HG03095 (cell line): ENCODE results near the gene ADCY3.

Experiments used
- ATAC-seq: cut with Tn5 transposase; IDR thresholded peaks from one replicate; pipeline ENCODE4 v1.9.1; 2021; ENCODE audit warnings: moderate library complexity; ENCODE audit not compliant: unreplicated experiment

ADCY3 gene

GRCh38 chr2:24920098-24920808, at the start of gene ADCY3:
Gene ADCY3 (minus strand): TSS chr2:24920237. CDS start chr2:24918987, 1,250 bp downstream.
- ATAC-seq = peak; percentile 46

- no peak for ATAC-seq
Observed at GRCh38 chr2:24969784-24970183, 49.7 kb upstream of the ADCY3 start.

- ATAC-seq = no peak
Observed at GRCh38 chr2:24961903-24962302, 41.9 kb upstream of the ADCY3 start.

- no peak for ATAC-seq
Observed at GRCh38 chr2:24959761-24960160, 39.7 kb upstream of the ADCY3 start.

GRCh38 chr2:24958411-24958935, 38.4 kb upstream of the ADCY3 start:
- no peak for ATAC-seq

GRCh38 chr2:24957976-24958375, 37.9 kb upstream of the ADCY3 start:
- ATAC-seq = no peak

- no peak for ATAC-seq
Observed at GRCh38 chr2:24957221-24957620, 37.2 kb upstream of the ADCY3 start.

GRCh38 chr2:24955921-24956320, 35.9 kb upstream of the ADCY3 start:
- no peak for ATAC-seq

GRCh38 chr2:24955232-24955631, 35.2 kb upstream of the ADCY3 start:
- ATAC-seq = no peak

- ATAC-seq = no peak
Observed at GRCh38 chr2:24950102-24950501, 30.1 kb upstream of the ADCY3 start.

GRCh38 chr2:24948506-24948905, 28.5 kb upstream of the ADCY3 start:
- ATAC-seq = no peak

- ATAC-seq = no peak
Observed at GRCh38 chr2:24947561-24948157, 27.6 kb upstream of the ADCY3 start.

- ATAC-seq = no peak
Observed at GRCh38 chr2:24945907-24946306, 25.9 kb upstream of the ADCY3 start.

- no peak for ATAC-seq
Observed at GRCh38 chr2:24943427-24944053, 23.5 kb upstream of the ADCY3 start.

GRCh38 chr2:24939353-24939752, 19.3 kb upstream of the ADCY3 start:
- no peak for ATAC-seq

GRCh38 chr2:24937236-24937635, 17.2 kb upstream of the ADCY3 start:
- ATAC-seq = no peak

GRCh38 chr2:24935145-24935544, 15.1 kb upstream of the ADCY3 start:
- ATAC-seq = no peak

GRCh38 chr2:24932715-24933114, 12.7 kb upstream of the ADCY3 start:
- no peak for ATAC-seq

GRCh38 chr2:24930768-24931167, 10.7 kb upstream of the ADCY3 start:
- peak; percentile 86 for ATAC-seq

- no peak for ATAC-seq
Observed at GRCh38 chr2:24929230-24929629, 9.2 kb upstream of the ADCY3 start.

GRCh38 chr2:24928036-24928435, 8.0 kb upstream of the ADCY3 start:
- ATAC-seq = no peak
